Hematopoietic multipotent progenitor cell treated with erythropoietin and hydrocortisone succinate and interleukin-3 and kit ligand, for 17 days (in vitro differentiated cells): Measurements from ENCODE around the gene ITPR2.

ENCODE experiments used
- DNase-seq: peaks from one replicate; pipeline ENCODE4 v3.0.0-alpha.2; 2015; ENCODE audit warnings: low spot score

The ITPR2 gene

DNA sequence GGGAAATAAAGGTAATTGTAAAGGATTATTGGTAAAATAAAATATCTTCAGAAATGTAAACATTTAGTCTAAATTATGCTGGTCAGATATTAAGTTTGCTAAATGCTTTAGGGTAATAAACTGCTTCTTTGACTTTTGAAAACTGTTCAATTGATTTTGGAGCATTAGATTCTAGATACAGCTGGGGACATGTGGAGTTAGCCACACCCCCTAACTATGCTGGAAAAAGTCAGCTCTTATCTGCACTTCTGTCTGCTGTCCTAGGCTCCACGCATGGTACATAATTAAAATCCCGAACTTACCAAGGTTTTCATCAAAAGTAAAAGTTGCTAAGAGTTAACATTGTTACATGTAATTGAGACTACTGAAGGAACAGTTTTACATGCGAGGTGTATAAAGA lies 78.8 kb downstream of the ITPR2 start:
- DNase-seq, result no peak

GRCh38 chr12:26751179-26751578 lies 81.8 kb downstream of the ITPR2 start:
- no peak for DNase-seq

DNA sequence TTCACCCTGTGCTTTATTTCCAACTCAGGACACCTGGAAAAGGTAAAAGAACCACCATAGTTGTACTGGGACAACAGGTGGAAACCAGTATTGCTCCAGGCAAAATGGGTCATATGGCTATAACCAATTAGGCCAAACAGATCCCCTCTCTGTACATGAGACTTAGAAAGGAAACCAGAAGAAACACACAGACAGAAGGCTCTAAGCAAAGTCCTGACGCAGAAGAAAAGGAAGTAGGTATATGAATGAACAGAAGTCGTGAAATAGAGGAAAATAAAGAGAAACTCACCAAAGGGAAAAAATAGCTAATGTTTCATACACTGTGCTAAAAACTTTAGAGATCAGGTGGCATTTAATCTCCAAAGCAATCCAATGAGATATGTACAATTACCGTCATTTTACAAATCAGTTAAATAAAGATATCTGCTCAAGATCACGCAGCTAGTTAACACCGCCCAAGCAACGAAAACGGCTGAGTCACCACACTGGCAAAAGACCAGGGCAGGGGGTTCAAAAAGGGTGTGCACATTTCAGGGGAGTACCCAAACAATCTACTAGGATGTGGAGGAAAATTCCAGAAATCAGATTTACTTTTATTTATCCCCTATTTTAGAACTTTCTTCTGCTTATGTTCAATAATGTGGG lies 82.3 kb downstream of the ITPR2 start:
- DNase-seq, result no peak

GRCh38 chr12:26749781-26750180 lies 83.2 kb downstream of the ITPR2 start:
- DNase-seq, result no peak

GRCh38 chr12:26748741-26749431 lies 84.1 kb downstream of the ITPR2 start:
- DNase-seq, result no peak

- DNase-seq, result no peak
Observed at GRCh38 chr12:26748412-26748740, 84.6 kb downstream of the ITPR2 start.

- DNase-seq, result no peak
Observed at GRCh38 chr12:26746121-26746714, 86.8 kb downstream of the ITPR2 start.

- no peak for DNase-seq
Observed at GRCh38 chr12:26744697-26745440, 88.1 kb downstream of the ITPR2 start.

DNA sequence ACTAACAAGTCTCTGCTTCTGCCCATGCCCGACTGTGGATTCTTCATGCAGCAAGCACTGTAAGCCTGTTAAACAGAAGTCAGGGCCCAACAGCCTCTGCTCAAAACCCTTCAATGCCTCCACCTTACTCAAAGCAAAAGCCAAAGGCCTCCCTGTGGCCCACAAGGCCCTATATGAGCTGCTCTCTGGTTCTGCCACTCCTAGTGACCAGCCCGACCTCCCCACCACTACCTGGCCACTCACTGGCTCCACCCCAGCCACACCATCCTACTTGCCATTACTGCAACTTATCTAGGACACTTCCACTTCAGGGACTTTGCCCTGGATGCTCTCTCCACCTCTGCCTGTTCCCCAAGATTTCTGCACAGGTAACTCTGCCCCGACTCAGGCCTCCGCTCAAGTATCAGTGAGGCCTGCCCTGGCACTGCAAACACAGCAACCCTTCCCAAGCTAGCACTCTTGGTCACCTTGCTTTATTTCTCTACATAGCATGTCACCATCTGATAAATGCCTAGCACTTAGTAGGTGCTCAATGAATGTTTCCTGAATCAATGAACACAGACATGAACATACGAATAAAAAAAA lies 88.9 kb downstream of the ITPR2 start:
- no peak for DNase-seq

- no peak for DNase-seq
Observed at GRCh38 chr12:26741584-26742227, 91.3 kb downstream of the ITPR2 start.

- no peak for DNase-seq
Observed at GRCh38 chr12:26740991-26741390, 92.0 kb downstream of the ITPR2 start.

- no peak for DNase-seq
Observed at GRCh38 chr12:26740348-26740747, 92.6 kb downstream of the ITPR2 start.

GRCh38 chr12:26737487-26738030 lies 95.4 kb downstream of the ITPR2 start:
- no peak for DNase-seq

DNA sequence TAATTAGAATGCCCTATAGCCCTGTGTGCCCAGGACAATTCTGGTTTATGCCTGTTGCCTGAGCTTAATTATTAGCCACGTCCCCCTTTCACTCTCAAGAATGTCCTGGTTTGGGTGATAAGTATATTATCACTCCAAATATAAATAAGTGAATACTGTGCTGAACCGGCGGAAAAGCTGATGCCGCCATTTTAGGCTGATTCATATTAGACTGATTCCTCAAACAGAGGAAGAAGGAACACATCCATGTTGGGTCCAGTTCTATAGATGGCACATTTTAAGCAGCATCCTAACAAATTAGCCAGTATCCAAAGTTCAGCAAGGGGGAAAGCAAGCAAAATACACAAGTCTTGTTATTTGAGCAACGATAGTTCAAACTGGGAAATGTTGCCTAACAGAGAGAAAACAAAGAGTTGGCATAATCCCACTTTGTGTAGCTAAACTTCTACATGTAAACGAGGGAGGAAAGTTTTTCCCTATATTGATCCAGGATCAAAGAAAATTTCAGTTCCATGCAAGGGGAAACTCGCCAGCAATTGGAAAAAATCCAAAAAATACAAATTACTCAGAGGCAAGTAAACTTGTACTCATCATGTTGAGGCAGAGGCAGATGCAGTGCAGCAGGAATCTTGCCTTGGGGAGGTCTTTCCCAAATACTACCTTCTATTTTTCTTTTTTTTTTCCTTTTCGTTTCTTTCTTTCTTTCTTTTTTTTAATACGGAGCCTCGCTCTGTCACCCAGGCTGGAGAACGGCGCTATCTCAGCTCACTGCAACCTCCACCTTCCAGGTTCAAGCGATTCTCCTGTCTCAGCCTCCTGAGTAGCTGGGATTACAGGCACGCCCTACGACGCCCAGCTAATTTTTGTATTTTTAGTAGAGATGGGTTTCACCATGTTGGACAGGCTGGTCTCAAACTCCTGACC lies 96.2 kb downstream of the ITPR2 start:
- DNase-seq, result no peak

DNA sequence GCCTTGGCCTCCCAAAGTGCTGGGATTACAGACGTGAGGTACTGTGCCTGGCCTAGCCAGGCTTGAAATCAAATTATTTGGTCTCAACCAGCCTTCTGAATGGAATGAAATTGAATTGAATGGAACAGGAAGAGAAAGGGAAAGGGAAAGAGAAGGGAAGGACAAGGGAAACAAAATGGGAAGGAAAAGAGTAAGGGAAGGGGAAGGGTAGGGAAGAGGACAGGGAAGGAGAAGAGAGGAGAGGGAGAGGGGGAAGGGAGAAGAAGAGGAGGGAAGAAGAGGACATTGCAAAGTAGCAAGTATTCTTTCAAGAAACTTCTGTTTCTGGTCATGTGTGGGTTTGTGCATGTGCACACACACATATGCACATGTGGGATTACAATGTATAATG lies 97.8 kb downstream of the ITPR2 start:
- no peak for DNase-seq

GRCh38 chr12:26734510-26735248 lies 98.3 kb downstream of the ITPR2 start:
- DNase-seq, result no peak

DNA sequence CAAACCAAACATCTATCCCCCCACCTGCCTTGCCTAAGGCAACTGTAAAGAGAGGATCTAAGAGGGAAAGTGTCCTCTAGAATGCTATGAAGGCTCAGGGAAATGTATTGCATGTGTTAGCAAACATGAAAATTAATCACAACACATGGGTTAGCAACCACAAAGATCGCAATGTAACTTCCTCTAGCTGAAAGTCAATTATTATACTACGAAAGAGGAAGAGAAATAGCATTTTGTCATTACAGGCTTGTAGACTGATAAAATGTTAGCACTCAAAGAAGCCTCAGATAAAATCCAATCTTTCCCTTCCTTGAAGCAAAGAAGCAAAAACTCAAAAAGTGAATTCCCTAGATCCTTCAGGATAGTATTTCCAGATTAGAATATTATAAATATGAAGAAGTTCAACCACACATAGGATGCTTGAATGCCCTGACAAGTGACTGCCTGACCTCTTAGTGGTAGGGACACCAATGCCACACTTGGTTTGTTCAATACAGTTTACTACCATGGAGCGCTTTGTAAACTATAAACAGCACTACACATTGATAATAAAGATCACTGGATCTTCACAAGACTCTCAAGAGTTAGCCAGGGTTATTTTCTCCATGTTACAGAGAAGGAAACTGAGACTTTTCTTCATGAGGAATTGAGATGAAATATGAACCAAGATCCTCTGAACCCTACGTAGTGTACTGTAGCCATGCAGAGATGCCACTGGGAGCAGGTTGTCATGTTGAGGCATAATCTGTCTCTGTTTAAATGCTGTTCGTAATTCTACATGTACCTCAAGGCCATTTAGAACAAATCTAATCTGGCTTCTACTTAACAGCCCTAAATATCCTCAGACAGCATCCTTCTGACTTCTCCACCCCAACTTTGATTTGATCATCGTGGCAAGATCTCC lies 100.7 kb downstream of the ITPR2 start:
- no peak for DNase-seq

GRCh38 chr12:26730481-26731350 lies 102.3 kb downstream of the ITPR2 start:
- DNase-seq, result no peak
